OCI-LY1 (cell line): Measurements from ENCODE around the gene CDH22.

Experiments
- H2AFZ ChIP-seq: fragments of 200-600 bp; sonication (generic), shearing (Covaris generic); 2 replicates; pipeline ENCODE4 v1.6.0; 2014; ENCODE audit warnings: antibody characterized with exemption, mild to moderate bottlenecking, low read length
- H3F3A ChIP-seq: fragments of 200-600 bp; sonication (generic), shearing (Covaris generic); 2 replicates; pipeline ENCODE4 v1.6.0; 2014; ENCODE audit warnings: mild to moderate bottlenecking, antibody characterized with exemption, low read length, moderate library complexity; ENCODE audit not compliant: insufficient read depth
- H3K27ac ChIP-seq: fragments of 200-600 bp; sonication (generic); 2 replicates; pipeline ENCODE4 v1.5.1; 2014; ENCODE audit warnings: low read length, mixed run types, mild to moderate bottlenecking, low read depth; ENCODE audit not compliant: poor library complexity, severe bottlenecking
- H3K27me3 ChIP-seq: fragments of 200-600 bp; sonication (generic); 2 replicates; pipeline ENCODE4 v1.6.0; 2014; ENCODE audit warnings: antibody characterized with exemption, mild to moderate bottlenecking, low read length, moderate library complexity; ENCODE audit not compliant: insufficient read depth
- H3K36me3 ChIP-seq: fragments of 200-600 bp; sonication (generic); 2 replicates; pipeline ENCODE4 v1.6.1; 2014; ENCODE audit warnings: mild to moderate bottlenecking, antibody characterized with exemption, low read length, moderate library complexity, mixed read lengths; ENCODE audit not compliant: insufficient read depth
- H3K4me1 ChIP-seq: fragments of 200-600 bp; sonication (generic); 2 replicates; pipeline ENCODE4 v1.5.1; 2014; ENCODE audit warnings: mild to moderate bottlenecking, low read length, moderate library complexity; ENCODE audit not compliant: insufficient read depth, severe bottlenecking
- H3K4me2 ChIP-seq: fragments of 200-600 bp; sonication (generic), shearing (Covaris generic); 2 replicates; pipeline ENCODE4 v1.6.1; 2014; ENCODE audit warnings: low read length
- H3K4me3 ChIP-seq: fragments of 200-600 bp; sonication (generic); 2 replicates; pipeline ENCODE4 v1.5.1; 2014; ENCODE audit warnings: low read length, low read depth, mild to moderate bottlenecking, mixed read lengths; ENCODE audit not compliant: poor library complexity, severe bottlenecking
- H3K79me2 ChIP-seq: fragments of 200-600 bp; shearing (Covaris generic); 2 replicates; pipeline ENCODE4 v1.6.1; 2016; ENCODE audit warnings: mixed run types, low read length, mixed read lengths; ENCODE audit not compliant: insufficient read depth
- H3K9ac ChIP-seq: fragments of 200-600 bp; sonication (generic), shearing (Covaris generic); 2 replicates; pipeline ENCODE4 v1.6.1; 2014; ENCODE audit warnings: mild to moderate bottlenecking, low read length, mixed read lengths
- H3K9me2 ChIP-seq: fragments of 200-600 bp; sonication (generic), shearing (Covaris generic); 2 replicates; pipeline ENCODE4 v1.6.1; 2014; ENCODE audit warnings: low read depth, mild to moderate bottlenecking, low read length, mixed read lengths
- H3K9me3 ChIP-seq: fragments of 200-600 bp; shearing (Covaris generic); 2 replicates; pipeline ENCODE4 v1.6.1; 2014; ENCODE audit warnings: low read length, mixed read lengths
- H4K20me1 ChIP-seq: fragments of 200-600 bp; sonication (generic), shearing (Covaris generic); 2 replicates; pipeline ENCODE4 v1.6.0; 2016; ENCODE audit warnings: mild to moderate bottlenecking, low read length; ENCODE audit not compliant: insufficient read depth
- CTCF ChIP-seq: fragments of 200-600 bp; sonication (generic), shearing (Covaris generic); IDR thresholded peaks from 2 replicates; pipeline ENCODE4 v1.5.1; 2017; ENCODE audit warnings: mild to moderate bottlenecking, antibody characterized with exemption, low read length, moderate library complexity, mixed read lengths
- EZH2 ChIP-seq: fragments of 200-600 bp; sonication (generic), shearing (Covaris generic); IDR thresholded peaks from 2 replicates; pipeline ENCODE4 v1.8.0; 2017; ENCODE audit warnings: borderline replicate concordance, mixed run types, mild to moderate bottlenecking, antibody characterized with exemption, low read length, moderate library complexity, mixed read lengths

CDH22 gene

GRCh38 chr20:46317685-46318177 is 9.4 kb upstream of the CDH22 start:
- Histone ChIP-seq H3F3A (no peaks in the 10 kb centered on the region), H3K4me3 (no peak overlapping the region), H3K79me2 (no peaks in the 10 kb centered on the region), H3K36me3 (no peaks in the 10 kb centered on the region), H3K27ac (no peak overlapping the region), H3K4me2 (no peak overlapping the region), H3K9ac (no peak overlapping the region), H4K20me1 (no peaks in the 10 kb centered on the region), H3K27me3 (no peaks in the 10 kb centered on the region), H2AFZ (no peak overlapping the region), H3K9me3 (no peaks in the 10 kb centered on the region), H3K4me1 (no peaks in the 10 kb centered on the region), H3K9me2 (no peaks in the 10 kb centered on the region)
- TF ChIP-seq CTCF: no peak

- TF ChIP-seq EZH2: no peak
- TF ChIP-seq CTCF: no peak
- Histone ChIP-seq H3K79me2 (no peaks in the 10 kb centered on the region), H3K27me3 (no peaks in the 10 kb centered on the region), H3K9me2 (no peaks in the 10 kb centered on the region), H3K36me3 (no peaks in the 10 kb centered on the region), H3K4me2 (no peak overlapping the region), H3K9ac (no peak overlapping the region), H3K27ac (no peak overlapping the region), H3K9me3 (no peaks in the 10 kb centered on the region), H2AFZ (no peak overlapping the region), H3F3A (no peaks in the 10 kb centered on the region), H3K4me1 (no peaks in the 10 kb centered on the region), H4K20me1 (no peaks in the 10 kb centered on the region), H3K4me3 (no peak overlapping the region)
These were observed 8.8 kb upstream of the CDH22 start for GRCh38 chr20:46316984-46317684.

- no peaks in the 10 kb centered on the region for H3K9me2 ChIP-seq
- no peaks in the 10 kb centered on the region for H3K36me3 ChIP-seq
- H3F3A ChIP-seq: no peaks in the 10 kb centered on the region
- H4K20me1 ChIP-seq: no peaks in the 10 kb centered on the region
- no peak overlapping the region for H3K9ac ChIP-seq
- no peak overlapping the region for H3K4me2 ChIP-seq
- no peaks in the 10 kb centered on the region for H3K4me1 ChIP-seq
- H3K27me3 ChIP-seq: no peaks in the 10 kb centered on the region
- no peak overlapping the region for H3K27ac ChIP-seq
- H3K79me2 ChIP-seq: no peaks in the 10 kb centered on the region
- no peak overlapping the region for H2AFZ ChIP-seq
- no peak for TF ChIP-seq EZH2
- H3K9me3 ChIP-seq: no peaks in the 10 kb centered on the region
- no peak overlapping the region for H3K4me3 ChIP-seq
These were observed 7.0 kb upstream of the CDH22 start for GRCh38 chr20:46315311-46315710.
